ENCODE data around the gene DACH1. TPM values are rescaled to one million over a fixed set of nuclear protein-coding genes. Genes with fewer than 3 reads are reported as not detected.

DACH1 gene
- total and polyA plus RNA-seq, 12 donors = 3.6 to 20.0 (median 8.8) TPM

GRCh38 chr13:71860547-71861138, 6.4 kb downstream of the DACH1 start:
- H3K27me3 ChIP-seq = peaks cover 8% of the 10 kb centered on the region
- peaks cover 8 to 15% of the 10 kb centered on the region in 2 donors for H3K4me1 ChIP-seq (replicated peaks in 1 of 2)
- no peak for DNase-seq
- no peak overlapping the region for H3K27ac ChIP-seq
- WGBS, 4 donors = 33 to 39% (median 37%) methylated on average over 3 of the region's 3 CpGs
- H3K9me3 ChIP-seq (replicated peaks in 1 of 3) = no peaks in the 10 kb centered on the region
- no peaks in the 10 kb centered on the region for H3K36me3 ChIP-seq (replicated peaks in 1 of 2)
- TF ChIP-seq POLR2A (IDR thresholded peaks at IDR 0.05) = no peak
- no peak for TF ChIP-seq CTCF (IDR thresholded peaks at IDR 0.05)
- intact Hi-C loops (cut with DNase I) = no loop called here
- no peak overlapping the region for H3K4me3 ChIP-seq

- H3K27ac ChIP-seq = no peak overlapping the region
- no peaks in the 10 kb centered on the region for H3K36me3 ChIP-seq (replicated peaks in 1 of 2)
- DNase-seq = no peak
- peaks cover under 1 to 3% of the 10 kb centered on the region in 2 donors for H3K4me1 ChIP-seq (replicated peaks in 1 of 2)
- no peaks in the 10 kb centered on the region for H3K27me3 ChIP-seq
- TF ChIP-seq POLR2A (IDR thresholded peaks at IDR 0.05) (no peak), CTCF (IDR thresholded peaks at IDR 0.05) (no peak)
- no peak overlapping the region for H3K4me3 ChIP-seq
- intact Hi-C loops (cut with DNase I) = no loop called here
- WGBS, 4 donors = 38 to 92% (median 88%) methylated on average over 1 of the region's 1 CpG
- no peaks in the 10 kb centered on the region for H3K9me3 ChIP-seq (replicated peaks in 1 of 3)
Observed at GRCh38 chr13:71858647-71859046, 8.4 kb downstream of the DACH1 start.

- TF ChIP-seq POLR2A (IDR thresholded peaks at IDR 0.05) (no peak), CTCF (IDR thresholded peaks at IDR 0.05) (no peak)
- no peak overlapping the region for H3K27ac ChIP-seq
- H3K4me1 ChIP-seq (replicated peaks in 1 of 2) = peaks cover 0 to 13% of the 10 kb centered on the region in 2 donors
- DNase-seq = no peak
- H3K27me3 ChIP-seq = no peaks in the 10 kb centered on the region
- H3K9me3 ChIP-seq (replicated peaks in 1 of 3) = no peaks in the 10 kb centered on the region
- intact Hi-C loops (cut with DNase I) = no loop called here
- H3K36me3 ChIP-seq (replicated peaks in 1 of 2) = no peaks in the 10 kb centered on the region
- no peak overlapping the region for H3K4me3 ChIP-seq
- 93 to 99% (median 94%) methylated on average over 4 of the region's 4 CpGs for WGBS, 4 donors
Observed at GRCh38 chr13:71856548-71857043, 10.4 kb downstream of the DACH1 start.

GRCh38 chr13:71854401-71854800, 12.6 kb downstream of the DACH1 start:
- DNase-seq = no peak
- peaks cover 0 to 13% of the 10 kb centered on the region in 2 donors for H3K4me1 ChIP-seq (replicated peaks in 1 of 2)
- H3K36me3 ChIP-seq (replicated peaks in 1 of 2) = no peaks in the 10 kb centered on the region
- intact Hi-C loops (cut with DNase I) = no loop called here
- H3K27me3 ChIP-seq = no peaks in the 10 kb centered on the region
- TF ChIP-seq POLR2A (IDR thresholded peaks at IDR 0.05) = no peak
- no peak for TF ChIP-seq CTCF (IDR thresholded peaks at IDR 0.05)
- no peak overlapping the region for H3K27ac ChIP-seq
- 48 to 62% (median 57%) methylated on average over 1 of the region's 1 CpG for WGBS, 4 donors
- H3K9me3 ChIP-seq (replicated peaks in 1 of 3) = no peaks in the 10 kb centered on the region
- H3K4me3 ChIP-seq = no peak overlapping the region
